Peyer's patch (tissue), 4 donors: ENCODE results near the gene CDC34.

ENCODE experiments used
- CTCF ChIP-seq, 6 experiments: fragments of 450-650 bp in 4 of 6; fragments of 200-600 bp in 2 of 6; sonication (generic) in 1 of 6; IDR thresholded peaks; one replicate each; pipeline ENCODE4 v1.5.1; 2017 to 2019; ENCODE audit warnings: antibody characterized with exemption in 6 of 6, mild to moderate bottlenecking in 3 of 6, moderate library complexity in 1 of 6
- POLR2A ChIP-seq, 2 donors: fragments of 450-650 bp; IDR thresholded peaks; one replicate each; pipeline ENCODE4 v1.5.1; 2017; ENCODE audit warnings: antibody characterized with exemption in 2 of 2, mild to moderate bottlenecking in 2 of 2, moderate library complexity in 2 of 2

GRCh38 chr19:572140-572742 is 40.7 kb downstream of the CDC34 start, which contains the start of gene BSG:
- TF ChIP-seq POLR2A (IDR thresholded peaks at IDR 0.05) (peak; percentile 93 to 96), CTCF (IDR thresholded peaks at IDR 0.05) (no peak)
